GM21576 (cell line): ENCODE measurements around the gene POLR2B.
"Not testable (repeated sequence)": the region's sequence is repeated elsewhere in the genome, so short reads cannot be mapped to it uniquely, and the experiment has no call there.

Source experiments
- ATAC-seq: cut with Tn5 transposase; IDR thresholded peaks from one replicate; pipeline ENCODE4 v1.9.1; 2021; ENCODE audit warnings: mild to moderate bottlenecking, moderate library complexity; ENCODE audit not compliant: unreplicated experiment

POLR2B gene

GRCh38 chr4:56986192-56986591, 7.5 kb downstream of the POLR2B start:
- ATAC-seq, result no peak

- ATAC-seq, result no peak
These were observed 8.3 kb downstream of the POLR2B start for GRCh38 chr4:56986952-56987351.

- ATAC-seq, result no peak
These were observed 11.6 kb downstream of the POLR2B start for GRCh38 chr4:56990109-56990905.

- ATAC-seq, result no peak
These were observed 16.8 kb downstream of the POLR2B start for GRCh38 chr4:56995525-56995924.

- ATAC-seq, result no peak
These were observed 21.1 kb downstream of the POLR2B start for GRCh38 chr4:56999751-57000150.

- ATAC-seq, result no peak
These were observed 34.9 kb downstream of the POLR2B start for GRCh38 chr4:57013543-57014120.

- ATAC-seq, result no peak
These were observed 40.3 kb downstream of the POLR2B start for GRCh38 chr4:57018980-57019379.

GRCh38 chr4:57020467-57021101, 41.9 kb downstream of the POLR2B start:
- ATAC-seq, result no peak

GRCh38 chr4:57023104-57023503, 44.4 kb downstream of the POLR2B start:
- no peak for ATAC-seq

- no peak for ATAC-seq
These were observed 55.8 kb downstream of the POLR2B start for GRCh38 chr4:57034520-57034919.

GRCh38 chr4:57037982-57038604, 59.4 kb downstream of the POLR2B start:
- peak; percentile 70 for ATAC-seq

GRCh38 chr4:57039345-57039744, 60.6 kb downstream of the POLR2B start:
- no peak for ATAC-seq

GRCh38 chr4:57040510-57040909, 61.8 kb downstream of the POLR2B start:
- ATAC-seq, result no peak

- no peak for ATAC-seq
These were observed 62.3 kb downstream of the POLR2B start for GRCh38 chr4:57041020-57041419.

GRCh38 chr4:57042711-57043169, 64.0 kb downstream of the POLR2B start:
- no peak for ATAC-seq

GRCh38 chr4:57043347-57044251, 64.9 kb downstream of the POLR2B start:
- no peak for ATAC-seq

- no peak for ATAC-seq
These were observed 65.6 kb downstream of the POLR2B start for GRCh38 chr4:57044279-57044678.

GRCh38 chr4:57044996-57045395, 66.3 kb downstream of the POLR2B start:
- ATAC-seq, result no peak

GRCh38 chr4:57047046-57047445, 68.3 kb downstream of the POLR2B start:
- ATAC-seq, result not testable (repeated sequence)

- ATAC-seq, result no peak
These were observed 70.1 kb downstream of the POLR2B start for GRCh38 chr4:57048590-57049304.
